Measurements from ENCODE around the gene IPCEF1. TPM values are rescaled to one million over a fixed set of nuclear protein-coding genes. Genes with fewer than 3 reads are reported as not detected.

The IPCEF1 gene
- total RNA-seq, 1 donor, result 0.36 TPM

- Histone ChIP-seq H2AFZ (ENCODE audit: low read length) (no peak overlapping the region), H3K36me3 (ENCODE audit: insufficient read depth, low read length) (no peaks in the 10 kb centered on the region), H3K9me3 (ENCODE audit: low read depth, low read length) (no peaks in the 10 kb centered on the region), H3K4me3 (ENCODE audit: insufficient read depth, low read length) (no peak overlapping the region), H3K4me2 (ENCODE audit: insufficient read depth, low read length) (no peak overlapping the region), H3K27me3 (ENCODE audit: insufficient read depth, low read length) (no peaks in the 10 kb centered on the region), H3K4me1 (ENCODE audit: insufficient read depth, low read length) (no peaks in the 10 kb centered on the region), H3K27ac (ENCODE audit: low read depth, low read length) (no peak overlapping the region), H4K20me1 (ENCODE audit: insufficient read depth, low read length) (no peaks in the 10 kb centered on the region), H3K79me2 (ENCODE audit: insufficient read depth, low read length) (no peaks in the 10 kb centered on the region)
- TF ChIP-seq CTCF (IDR thresholded peaks at IDR 0.05; ENCODE audit: extremely low read depth, low read depth, low read length), result no peak
- no peak for DNase-seq (ENCODE audit: insufficient read length, low spot score, missing footprints)
These were observed 119.8 kb downstream of the IPCEF1 start for GRCh38 chr6:154236646-154237301.

- no peaks in the 10 kb centered on the region for H3K36me3 ChIP-seq (ENCODE audit: insufficient read depth, low read length)
- DNase-seq (ENCODE audit: insufficient read length, low spot score, missing footprints), result no peak
- no peak overlapping the region for H2AFZ ChIP-seq (ENCODE audit: low read length)
- H3K4me1 ChIP-seq (ENCODE audit: insufficient read depth, low read length), result no peaks in the 10 kb centered on the region
- no peak overlapping the region for H3K4me3 ChIP-seq (ENCODE audit: insufficient read depth, low read length)
- H4K20me1 ChIP-seq (ENCODE audit: insufficient read depth, low read length), result no peaks in the 10 kb centered on the region
- H3K27me3 ChIP-seq (ENCODE audit: insufficient read depth, low read length), result no peaks in the 10 kb centered on the region
- no peaks in the 10 kb centered on the region for H3K79me2 ChIP-seq (ENCODE audit: insufficient read depth, low read length)
- H3K4me2 ChIP-seq (ENCODE audit: insufficient read depth, low read length), result no peak overlapping the region
- H3K9me3 ChIP-seq (ENCODE audit: low read depth, low read length), result no peaks in the 10 kb centered on the region
- no peak overlapping the region for H3K27ac ChIP-seq (ENCODE audit: low read depth, low read length)
- no peak for TF ChIP-seq CTCF (IDR thresholded peaks at IDR 0.05; ENCODE audit: extremely low read depth, low read depth, low read length)
These were observed 122.4 kb downstream of the IPCEF1 start for GRCh38 chr6:154234019-154234772.

GRCh38 chr6:154233383-154233782 is 123.2 kb downstream of the IPCEF1 start:
- Histone ChIP-seq H3K4me3 (ENCODE audit: insufficient read depth, low read length) (no peak overlapping the region), H3K9me3 (ENCODE audit: low read depth, low read length) (no peaks in the 10 kb centered on the region), H4K20me1 (ENCODE audit: insufficient read depth, low read length) (no peaks in the 10 kb centered on the region), H3K4me2 (ENCODE audit: insufficient read depth, low read length) (no peak overlapping the region), H3K27ac (ENCODE audit: low read depth, low read length) (no peak overlapping the region), H3K36me3 (ENCODE audit: insufficient read depth, low read length) (no peaks in the 10 kb centered on the region), H3K4me1 (ENCODE audit: insufficient read depth, low read length) (no peaks in the 10 kb centered on the region), H3K27me3 (ENCODE audit: insufficient read depth, low read length) (no peaks in the 10 kb centered on the region), H2AFZ (ENCODE audit: low read length) (no peak overlapping the region), H3K79me2 (ENCODE audit: insufficient read depth, low read length) (no peaks in the 10 kb centered on the region)
- TF ChIP-seq CTCF (IDR thresholded peaks at IDR 0.05; ENCODE audit: extremely low read depth, low read depth, low read length), result no peak
- DNase-seq (ENCODE audit: insufficient read length, low spot score, missing footprints), result no peak

Measured in osteoblast (primary cell).